ENCODE results near the gene METTL1.

METTL1 gene

DNA sequence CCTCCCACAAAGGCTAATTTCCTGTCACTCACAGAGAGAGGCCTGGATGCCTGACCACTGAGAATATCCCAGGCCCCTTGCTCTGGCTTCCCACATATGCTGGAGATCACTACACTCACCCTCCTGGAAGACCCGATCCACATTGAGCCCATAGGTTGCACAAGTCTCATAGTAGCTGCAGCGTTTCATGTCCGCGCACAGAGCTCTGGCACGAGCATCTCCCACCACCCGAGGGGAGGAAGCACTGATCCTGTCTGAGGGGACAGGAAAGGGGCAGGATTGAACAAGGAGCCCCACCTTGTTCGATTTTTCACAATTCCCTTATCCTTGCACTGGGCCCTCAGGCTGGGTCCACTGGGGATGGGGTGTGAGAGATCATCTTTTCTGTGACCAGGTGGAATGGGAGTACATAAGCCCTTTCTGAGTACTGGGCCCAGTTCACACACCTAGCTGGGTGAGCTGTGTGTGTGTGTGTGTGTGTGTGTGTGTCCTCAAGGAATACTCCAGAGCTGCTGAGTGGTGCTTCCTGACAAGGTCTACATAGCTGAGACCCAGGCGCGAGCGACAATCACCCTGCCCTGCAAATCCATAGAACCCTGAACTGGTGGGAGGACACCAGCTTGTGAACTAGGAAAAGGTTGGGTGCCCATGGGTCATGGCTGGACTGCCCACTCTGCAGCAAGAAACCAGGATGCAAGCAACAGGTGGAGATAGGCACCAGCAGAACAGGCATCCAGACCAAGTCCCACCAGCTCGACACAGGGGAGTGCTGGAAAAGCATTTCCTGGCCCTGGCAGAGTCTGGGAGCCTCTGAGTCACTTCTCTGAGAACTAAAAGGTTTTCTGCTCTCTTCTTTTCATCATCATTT lies 38.9 kb downstream of the METTL1 start:
- H3K27me3 Mint-ChIP-seq (ENCODE audit: low read depth, poor library complexity) = peaks cover 100% of the 10 kb centered on the region
- peaks cover 17% of the 10 kb centered on the region for H3K4me1 Mint-ChIP-seq

DNA sequence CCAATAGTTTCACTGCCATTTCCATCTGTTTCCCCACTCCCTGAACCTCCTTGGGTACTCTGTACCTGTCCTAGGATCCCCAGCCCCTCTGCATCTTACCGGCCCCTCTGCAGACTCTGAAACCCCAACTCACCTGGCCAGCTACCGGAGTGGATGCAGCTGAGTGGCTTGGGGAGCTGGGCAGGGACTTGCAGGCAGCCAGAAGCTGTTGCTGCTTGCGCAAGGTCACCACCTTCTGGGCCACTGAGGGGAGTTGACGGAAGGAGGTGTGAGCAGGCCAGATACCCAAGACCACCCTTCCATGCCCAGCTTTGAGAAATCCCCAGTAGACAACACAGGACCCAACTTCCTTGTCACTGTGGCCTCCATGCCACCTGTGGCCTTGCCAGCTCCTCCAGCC lies 39.6 kb downstream of the METTL1 start:
- DNase-seq = no peak
- Mint-ChIP-seq H3K36me3 (ENCODE audit: low read depth) (no peaks in the 10 kb centered on the region), H3K9me3 (peaks cover 11% of the 10 kb centered on the region), H3K4me3 (no peak overlapping the region), H3K27ac (no peak overlapping the region), H3K4me1 (peaks cover 22% of the 10 kb centered on the region), H3K27me3 (ENCODE audit: low read depth, poor library complexity) (peaks cover 100% of the 10 kb centered on the region)
- TF ChIP-seq, protein P1, sequence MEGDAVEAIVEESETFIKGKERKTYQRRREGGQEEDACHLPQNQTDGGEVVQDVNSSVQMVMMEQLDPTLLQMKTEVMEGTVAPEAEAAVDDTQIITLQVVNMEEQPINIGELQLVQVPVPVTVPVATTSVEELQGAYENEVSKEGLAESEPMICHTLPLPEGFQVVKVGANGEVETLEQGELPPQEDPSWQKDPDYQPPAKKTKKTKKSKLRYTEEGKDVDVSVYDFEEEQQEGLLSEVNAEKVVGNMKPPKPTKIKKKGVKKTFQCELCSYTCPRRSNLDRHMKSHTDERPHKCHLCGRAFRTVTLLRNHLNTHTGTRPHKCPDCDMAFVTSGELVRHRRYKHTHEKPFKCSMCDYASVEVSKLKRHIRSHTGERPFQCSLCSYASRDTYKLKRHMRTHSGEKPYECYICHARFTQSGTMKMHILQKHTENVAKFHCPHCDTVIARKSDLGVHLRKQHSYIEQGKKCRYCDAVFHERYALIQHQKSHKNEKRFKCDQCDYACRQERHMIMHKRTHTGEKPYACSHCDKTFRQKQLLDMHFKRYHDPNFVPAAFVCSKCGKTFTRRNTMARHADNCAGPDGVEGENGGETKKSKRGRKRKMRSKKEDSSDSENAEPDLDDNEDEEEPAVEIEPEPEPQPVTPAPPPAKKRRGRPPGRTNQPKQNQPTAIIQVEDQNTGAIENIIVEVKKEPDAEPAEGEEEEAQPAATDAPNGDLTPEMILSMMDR (IDR thresholded peaks at IDR 0.05) = no peak

More for the DNA sequence above, 38.9 kb downstream of the METTL1 start:
- TF ChIP-seq, protein P1 (IDR thresholded peaks at IDR 0.05) = no peak
- Mint-ChIP-seq H3K27ac (no peak overlapping the region), H3K9me3 (peaks cover 8% of the 10 kb centered on the region), H3K36me3 (ENCODE audit: low read depth) (no peaks in the 10 kb centered on the region), H3K4me3 (no peak overlapping the region)
- DNase-seq = no peak

DNA sequence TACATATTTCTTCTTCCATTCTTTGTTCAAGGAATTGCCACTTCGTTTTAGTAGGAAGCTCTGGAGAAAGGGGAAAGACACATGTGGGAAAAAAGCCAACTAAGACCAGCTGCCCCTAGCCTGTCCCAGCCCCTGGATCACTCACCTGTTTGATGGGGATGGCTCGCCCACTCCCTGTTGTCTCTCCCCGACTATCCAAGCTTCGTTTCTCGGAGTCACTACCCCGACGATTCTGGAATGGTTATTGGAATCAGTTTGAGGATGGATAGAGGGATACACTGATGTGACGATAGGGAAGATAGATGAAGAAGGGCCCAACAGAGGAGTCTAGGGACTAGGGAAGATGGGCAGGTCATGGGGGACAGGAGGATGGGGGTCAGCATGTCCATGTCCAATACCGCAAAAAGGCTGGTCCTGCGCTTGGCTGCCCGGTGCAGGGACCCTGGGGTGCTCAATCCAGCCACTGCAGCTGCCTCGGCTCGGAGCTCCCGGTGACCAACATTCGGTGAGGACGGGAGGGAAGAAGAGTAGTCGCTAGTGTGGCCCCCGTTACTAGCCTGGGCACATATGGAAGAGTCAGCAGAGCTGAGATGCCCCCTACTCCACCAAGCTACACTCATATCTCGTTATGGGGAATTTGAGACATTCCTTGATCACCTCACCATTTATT lies 40.4 kb downstream of the METTL1 start:
- Mint-ChIP-seq H3K9me3 (peaks cover 7% of the 10 kb centered on the region), H3K4me3 (no peak overlapping the region), H3K27me3 (ENCODE audit: low read depth, poor library complexity) (peaks cover 100% of the 10 kb centered on the region), H3K27ac (no peak overlapping the region), H3K4me1 (peaks cover 17% of the 10 kb centered on the region), H3K36me3 (ENCODE audit: low read depth) (no peaks in the 10 kb centered on the region)
- no peak for DNase-seq
- TF ChIP-seq, protein P1 (IDR thresholded peaks at IDR 0.05) = no peak

DNA sequence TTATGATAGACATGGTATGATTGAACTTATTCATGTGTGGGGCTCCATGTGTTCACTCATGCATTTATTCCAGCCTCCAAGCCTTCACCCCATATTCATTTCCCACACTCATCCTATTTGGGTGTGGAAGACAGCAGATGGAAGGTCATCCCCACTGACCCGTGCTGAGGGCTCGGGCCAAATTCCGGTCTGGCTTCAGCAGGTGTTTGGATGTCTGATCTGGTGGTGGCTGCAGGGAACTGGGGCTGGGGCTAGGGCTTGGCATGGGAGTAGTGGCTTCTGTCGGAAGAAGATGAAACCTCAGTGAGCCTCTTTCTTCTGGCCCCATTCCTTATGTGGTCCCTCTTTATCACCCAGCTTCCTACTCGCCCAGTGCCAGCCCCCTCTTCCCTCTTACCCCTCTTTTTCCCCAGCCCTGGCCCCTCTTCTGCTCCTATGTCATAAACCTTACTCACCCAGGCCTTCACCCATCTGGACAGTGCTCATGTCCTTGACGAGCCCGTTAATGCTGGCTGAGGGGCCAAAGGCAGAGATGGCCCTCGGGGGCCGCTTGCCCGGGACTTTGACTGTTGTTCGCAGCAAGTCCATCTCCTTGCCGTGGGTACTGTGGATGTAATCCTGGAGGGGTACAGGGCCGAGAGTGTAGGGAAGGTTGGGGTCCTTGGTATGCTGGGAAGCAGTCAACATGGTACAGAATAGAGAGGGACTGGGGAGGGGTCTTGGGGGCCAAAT lies 41.4 kb downstream of the METTL1 start:
- DNase-seq = no peak
- Mint-ChIP-seq H3K36me3 (ENCODE audit: low read depth) (no peaks in the 10 kb centered on the region), H3K27ac (no peak overlapping the region), H3K4me1 (peaks cover 17% of the 10 kb centered on the region), H3K9me3 (peaks cover 3% of the 10 kb centered on the region), H3K27me3 (ENCODE audit: low read depth, poor library complexity) (peaks cover 100% of the 10 kb centered on the region), H3K4me3 (no peak overlapping the region)
- TF ChIP-seq, protein P1 (IDR thresholded peaks at IDR 0.05) = no peak

DNA sequence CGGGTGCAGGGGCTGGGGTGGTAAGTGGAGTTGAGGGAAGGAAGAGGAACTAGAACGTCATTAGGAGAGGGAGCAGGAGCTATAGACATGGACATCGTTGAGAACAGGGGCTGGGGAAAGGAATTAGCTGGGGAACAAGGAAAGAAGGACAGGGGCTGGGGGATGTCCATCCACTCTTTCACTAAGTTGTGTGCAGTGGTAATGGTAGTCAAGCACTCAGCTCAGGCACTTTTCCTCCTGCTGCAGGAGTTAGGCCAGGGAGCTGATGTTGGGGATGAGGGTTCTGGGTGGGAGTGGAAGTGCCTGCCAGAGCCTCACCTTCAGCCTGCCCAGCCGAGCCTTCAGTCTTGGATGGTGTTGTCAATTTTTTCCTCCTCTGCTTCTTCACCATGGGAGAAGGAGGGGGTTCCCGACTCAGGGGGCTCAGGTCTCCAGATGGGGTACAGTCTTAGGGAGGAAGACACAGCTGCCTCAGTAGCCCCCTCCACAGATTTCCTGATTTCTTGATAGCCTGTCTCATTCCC lies 42.5 kb downstream of the METTL1 start:
- no peaks in the 10 kb centered on the region for H3K36me3 Mint-ChIP-seq (ENCODE audit: low read depth)
- no peak overlapping the region for H3K27ac Mint-ChIP-seq
- H3K27me3 Mint-ChIP-seq (ENCODE audit: low read depth, poor library complexity) = peaks cover 100% of the 10 kb centered on the region

More for the DNA sequence above, 42.5 kb downstream of the METTL1 start:
- no peak overlapping the region for H3K4me3 Mint-ChIP-seq
- TF ChIP-seq, protein P1 (IDR thresholded peaks at IDR 0.05) = no peak
- no peak for DNase-seq
- H3K9me3 Mint-ChIP-seq = peaks cover 3% of the 10 kb centered on the region
- peaks cover 11% of the 10 kb centered on the region for H3K4me1 Mint-ChIP-seq
